ENCODE results near the gene SCAI.
"Not testable (repeated sequence)": the region's sequence is repeated elsewhere in the genome, so short reads cannot be mapped to it uniquely, and the experiment has no call there.

SCAI gene

GRCh38 chr9:125008599-125008998 is 134.7 kb downstream of the SCAI start:
- no peaks in the 10 kb centered on the region for H3K27me3 ChIP-seq (ENCODE audit: control insufficient read depth in 1 of 2, insufficient read depth in 2 of 2, low read length in 2 of 2)
- no peaks in the 10 kb centered on the region for H3K4me1 ChIP-seq (ENCODE audit: insufficient read depth, low read length)
- no peaks in the 10 kb centered on the region for H3K9me3 ChIP-seq (ENCODE audit: low read length)
- H3K9ac ChIP-seq (ENCODE audit: low read length), result no peak overlapping the region
- no peaks in the 10 kb centered on the region for H3K36me3 ChIP-seq (ENCODE audit: insufficient read depth, low read length)
- H3K27ac ChIP-seq (ENCODE audit: low read depth, low read length), result no peak overlapping the region
- no peak overlapping the region for H3K4me3 ChIP-seq (ENCODE audit: low read depth in 1 of 2, low read length in 2 of 2)

DNA sequence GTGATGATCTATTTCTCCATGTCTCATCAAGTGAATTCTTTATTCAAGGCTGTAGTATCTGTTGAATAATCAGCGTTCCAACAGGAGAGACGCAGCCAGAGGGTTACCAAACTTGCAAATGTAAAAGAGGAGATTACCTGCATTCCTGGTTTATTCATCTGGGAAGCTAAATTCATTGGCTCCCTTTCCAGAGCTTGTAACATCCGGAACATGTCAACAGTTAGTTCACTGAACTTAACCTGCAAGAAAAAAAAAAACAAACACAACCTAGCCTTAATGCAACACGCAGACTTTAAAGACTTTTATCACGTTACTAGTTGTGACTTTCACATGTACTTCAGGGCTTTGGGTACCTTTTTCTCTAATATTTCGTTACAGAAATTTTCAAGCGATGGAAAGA is 140.0 kb downstream of the SCAI start:
- Histone ChIP-seq H3K36me3 (ENCODE audit: insufficient read depth, low read length) (peaks cover 7% of the 10 kb centered on the region), H3K4me3 (ENCODE audit: low read depth in 1 of 2, low read length in 2 of 2) (no peak overlapping the region), H3K4me1 (ENCODE audit: insufficient read depth, low read length) (no peaks in the 10 kb centered on the region), H3K9me3 (ENCODE audit: low read length) (no peaks in the 10 kb centered on the region), H3K27me3 (ENCODE audit: control insufficient read depth in 1 of 2, insufficient read depth in 2 of 2, low read length in 2 of 2) (no peaks in the 10 kb centered on the region), H3K27ac (ENCODE audit: low read depth, low read length) (no peak overlapping the region), H3K9ac (ENCODE audit: low read length) (no peak overlapping the region)

DNA sequence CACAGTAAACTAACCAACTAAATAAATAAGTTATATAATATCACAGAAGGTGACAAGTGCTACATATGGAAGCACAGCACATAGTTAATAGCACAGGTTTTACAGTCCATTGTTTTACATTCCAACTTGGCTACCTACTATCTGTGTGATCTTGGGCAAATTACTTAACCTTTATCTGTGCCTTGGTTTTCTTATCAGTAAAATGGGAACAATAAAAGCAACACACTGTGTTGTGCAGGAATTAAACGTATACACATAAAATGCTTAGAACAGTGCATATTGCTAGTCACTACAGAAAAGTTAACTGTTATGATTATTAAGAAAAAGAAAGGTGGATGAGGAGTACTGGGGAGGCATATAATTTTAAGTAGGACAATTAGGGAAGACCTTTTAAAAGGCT is 159.6 kb downstream of the SCAI start:
- no peak overlapping the region for H3K9ac ChIP-seq (ENCODE audit: low read length)
- no peaks in the 10 kb centered on the region for H3K36me3 ChIP-seq (ENCODE audit: insufficient read depth, low read length)
- H3K4me1 ChIP-seq (ENCODE audit: insufficient read depth, low read length), result no peaks in the 10 kb centered on the region
- H3K27ac ChIP-seq (ENCODE audit: low read depth, low read length), result no peak overlapping the region
- no peaks in the 10 kb centered on the region for H3K27me3 ChIP-seq (ENCODE audit: control insufficient read depth in 1 of 2, insufficient read depth in 2 of 2, low read length in 2 of 2)
- H3K9me3 ChIP-seq (ENCODE audit: low read length), result no peaks in the 10 kb centered on the region
- H3K4me3 ChIP-seq (ENCODE audit: low read depth in 1 of 2, low read length in 2 of 2), result no peak overlapping the region

GRCh38 chr9:124980431-124980830 is 162.9 kb downstream of the SCAI start:
- no peak overlapping the region for H3K4me3 ChIP-seq (ENCODE audit: low read depth in 1 of 2, low read length in 2 of 2)
- H3K4me1 ChIP-seq (ENCODE audit: insufficient read depth, low read length), result no peaks in the 10 kb centered on the region
- no peaks in the 10 kb centered on the region for H3K27me3 ChIP-seq (ENCODE audit: control insufficient read depth in 1 of 2, insufficient read depth in 2 of 2, low read length in 2 of 2)
- H3K9ac ChIP-seq (ENCODE audit: low read length), result no peak overlapping the region
- no peak overlapping the region for H3K27ac ChIP-seq (ENCODE audit: low read depth, low read length)
- H3K36me3 ChIP-seq (ENCODE audit: insufficient read depth, low read length), result no peaks in the 10 kb centered on the region
- no peaks in the 10 kb centered on the region for H3K9me3 ChIP-seq (ENCODE audit: low read length)

- Histone ChIP-seq H3K4me3 (ENCODE audit: low read depth in 1 of 2, low read length in 2 of 2) (no peak overlapping the region), H3K9me3 (ENCODE audit: low read length) (no peaks in the 10 kb centered on the region), H3K4me1 (ENCODE audit: insufficient read depth, low read length) (no peaks in the 10 kb centered on the region), H3K27ac (ENCODE audit: low read depth, low read length) (no peak overlapping the region), H3K9ac (ENCODE audit: low read length) (no peak overlapping the region), H3K27me3 (ENCODE audit: control insufficient read depth in 1 of 2, insufficient read depth in 2 of 2, low read length in 2 of 2) (no peaks in the 10 kb centered on the region), H3K36me3 (ENCODE audit: insufficient read depth, low read length) (peaks cover 13% of the 10 kb centered on the region)
These were observed 168.2 kb downstream of the SCAI start for GRCh38 chr9:124975131-124975530.

DNA sequence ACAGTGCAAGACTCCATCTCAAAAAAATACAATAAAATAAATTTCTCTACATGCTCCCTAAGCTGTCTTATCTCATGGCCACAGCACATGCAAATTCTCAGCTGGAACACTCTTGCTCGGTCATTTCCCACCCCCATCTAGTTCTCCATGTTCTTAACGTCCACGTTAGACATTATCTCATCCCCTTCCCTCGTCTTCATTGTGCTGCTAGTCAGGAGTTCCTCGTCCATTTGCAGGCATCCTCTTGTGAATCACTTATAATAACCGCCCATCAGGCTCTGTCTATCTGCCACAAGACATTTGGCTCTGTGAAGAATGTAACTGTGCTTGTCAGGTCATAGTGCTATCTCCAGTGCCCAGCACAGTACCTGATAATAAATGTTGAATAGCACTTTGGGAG is 169.5 kb downstream of the SCAI start:
- Histone ChIP-seq H3K27me3 (ENCODE audit: control insufficient read depth in 1 of 2, insufficient read depth in 2 of 2, low read length in 2 of 2) (no peaks in the 10 kb centered on the region), H3K9me3 (ENCODE audit: low read length) (no peaks in the 10 kb centered on the region), H3K4me3 (ENCODE audit: low read depth in 1 of 2, low read length in 2 of 2) (no peak overlapping the region), H3K9ac (ENCODE audit: low read length) (no peak overlapping the region), H3K4me1 (ENCODE audit: insufficient read depth, low read length) (no peaks in the 10 kb centered on the region), H3K36me3 (ENCODE audit: insufficient read depth, low read length) (peaks cover 13% of the 10 kb centered on the region), H3K27ac (ENCODE audit: low read depth, low read length) (no peak overlapping the region)

DNA sequence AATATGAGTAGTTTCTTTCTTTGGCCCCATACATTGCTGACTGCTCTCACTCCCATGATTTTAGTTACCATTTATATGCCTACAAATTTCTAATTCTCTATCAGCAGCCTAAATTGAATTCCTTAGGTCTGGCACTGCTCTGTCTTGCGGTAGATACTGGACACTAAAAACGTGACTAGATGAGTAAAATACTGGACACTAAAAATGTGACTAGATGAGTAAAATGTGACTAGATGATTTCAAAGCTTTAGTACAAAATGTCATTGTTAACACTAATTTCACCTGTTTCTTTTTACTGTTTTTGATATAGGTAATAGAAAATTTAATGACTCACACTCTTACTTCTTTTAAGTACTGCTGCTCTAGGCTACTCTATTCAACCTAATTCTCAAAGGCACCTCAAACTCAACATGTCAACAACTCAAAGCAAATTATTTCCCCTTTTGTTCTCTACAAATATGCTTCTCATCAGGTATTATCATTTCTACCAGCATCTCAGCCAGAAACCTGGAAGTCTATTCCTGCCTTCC is 171.0 kb downstream of the SCAI start:
- Histone ChIP-seq H3K4me3 (ENCODE audit: low read depth in 1 of 2, low read length in 2 of 2) (no peak overlapping the region), H3K9me3 (ENCODE audit: low read length) (no peaks in the 10 kb centered on the region), H3K27ac (ENCODE audit: low read depth, low read length) (no peak overlapping the region), H3K9ac (ENCODE audit: low read length) (no peak overlapping the region), H3K4me1 (ENCODE audit: insufficient read depth, low read length) (no peaks in the 10 kb centered on the region), H3K36me3 (ENCODE audit: insufficient read depth, low read length) (peaks cover 13% of the 10 kb centered on the region), H3K27me3 (ENCODE audit: control insufficient read depth in 1 of 2, insufficient read depth in 2 of 2, low read length in 2 of 2) (no peaks in the 10 kb centered on the region)

DNA sequence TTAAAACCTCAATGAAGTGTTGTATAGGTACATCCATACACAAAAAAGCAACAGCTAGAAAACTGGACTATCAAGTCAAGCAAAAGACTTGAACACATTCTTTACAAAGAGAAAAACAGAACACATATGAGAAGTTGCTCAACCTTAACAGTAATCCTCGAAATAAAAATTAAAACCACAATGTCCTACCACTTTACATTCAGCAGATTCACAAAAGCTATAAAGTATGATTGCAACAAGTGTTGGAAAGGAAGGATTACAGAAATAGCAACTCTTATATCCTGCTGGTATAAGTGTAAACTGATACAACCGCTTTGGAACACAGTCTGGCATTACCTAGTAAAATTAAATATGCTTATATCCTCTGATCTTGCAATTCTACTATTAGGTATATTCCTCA is 173.9 kb downstream of the SCAI start:
- Histone ChIP-seq H3K4me1 (ENCODE audit: insufficient read depth, low read length) (no peaks in the 10 kb centered on the region), H3K27me3 (ENCODE audit: control insufficient read depth in 1 of 2, insufficient read depth in 2 of 2, low read length in 2 of 2) (no peaks in the 10 kb centered on the region), H3K9me3 (ENCODE audit: low read length) (no peaks in the 10 kb centered on the region), H3K4me3 (ENCODE audit: low read depth in 1 of 2, low read length in 2 of 2) (no peak overlapping the region), H3K36me3 (ENCODE audit: insufficient read depth, low read length) (peaks cover 13% of the 10 kb centered on the region), H3K9ac (ENCODE audit: low read length) (no peak overlapping the region), H3K27ac (ENCODE audit: low read depth, low read length) (no peak overlapping the region)

- peaks cover 7% of the 10 kb centered on the region for H3K36me3 ChIP-seq (ENCODE audit: insufficient read depth, low read length)
These were observed 175.1 kb downstream of the SCAI start for GRCh38 chr9:124968238-124968637.

DNA sequence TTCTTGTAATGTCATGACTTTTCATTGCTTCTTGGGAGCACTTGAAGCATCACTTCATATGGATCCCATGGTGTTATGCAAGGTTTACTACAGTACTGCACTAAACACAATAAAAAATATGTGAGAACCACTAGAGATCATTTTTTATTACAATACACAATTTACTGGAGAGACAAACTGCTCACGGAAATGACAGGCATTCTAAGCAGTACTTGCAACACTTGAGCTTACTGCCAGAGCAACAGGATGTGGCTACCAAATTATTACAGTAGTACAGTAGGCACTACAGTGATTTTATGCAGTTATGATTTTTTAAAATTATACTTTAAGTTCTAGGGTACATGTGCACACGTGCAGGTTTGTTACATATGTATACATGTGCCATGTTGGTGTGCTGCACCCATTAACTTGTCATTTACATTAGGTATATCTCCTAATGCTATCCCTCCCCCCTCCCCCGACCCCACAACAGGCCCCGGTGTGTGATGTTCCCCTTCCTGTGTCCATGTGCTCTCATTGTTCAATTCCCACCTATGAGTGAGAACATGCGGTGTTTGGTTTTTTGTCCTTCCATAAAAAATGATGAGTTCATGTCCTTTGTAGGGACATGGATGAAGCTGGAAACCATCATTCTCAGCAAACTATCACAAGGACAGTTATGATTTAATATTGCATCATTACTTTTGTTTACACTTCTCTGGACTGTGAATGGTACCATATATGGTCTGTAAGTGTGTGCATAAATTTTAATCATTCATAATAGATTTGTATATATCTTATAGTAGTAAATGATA is 177.4 kb downstream of the SCAI start:
- not testable (repeated sequence) for H3K4me1 ChIP-seq (ENCODE audit: insufficient read depth, low read length); H3K36me3 ChIP-seq (ENCODE audit: insufficient read depth, low read length); H3K4me3 ChIP-seq (ENCODE audit: low read depth in 1 of 2, low read length in 2 of 2); H3K27me3 ChIP-seq (ENCODE audit: control insufficient read depth in 1 of 2, insufficient read depth in 2 of 2, low read length in 2 of 2); H3K9ac ChIP-seq (ENCODE audit: low read length); H3K27ac ChIP-seq (ENCODE audit: low read depth, low read length); H3K9me3 ChIP-seq (ENCODE audit: low read length)

More at GRCh38 chr9:124968238-124968637, 175.1 kb downstream of the SCAI start:
- H3K4me1 ChIP-seq (ENCODE audit: insufficient read depth, low read length), result no peaks in the 10 kb centered on the region
- no peaks in the 10 kb centered on the region for H3K27me3 ChIP-seq (ENCODE audit: control insufficient read depth in 1 of 2, insufficient read depth in 2 of 2, low read length in 2 of 2)
- H3K27ac ChIP-seq (ENCODE audit: low read depth, low read length), result no peak overlapping the region
- no peaks in the 10 kb centered on the region for H3K9me3 ChIP-seq (ENCODE audit: low read length)
- no peak overlapping the region for H3K9ac ChIP-seq (ENCODE audit: low read length)
- no peak overlapping the region for H3K4me3 ChIP-seq (ENCODE audit: low read depth in 1 of 2, low read length in 2 of 2)

DNA sequence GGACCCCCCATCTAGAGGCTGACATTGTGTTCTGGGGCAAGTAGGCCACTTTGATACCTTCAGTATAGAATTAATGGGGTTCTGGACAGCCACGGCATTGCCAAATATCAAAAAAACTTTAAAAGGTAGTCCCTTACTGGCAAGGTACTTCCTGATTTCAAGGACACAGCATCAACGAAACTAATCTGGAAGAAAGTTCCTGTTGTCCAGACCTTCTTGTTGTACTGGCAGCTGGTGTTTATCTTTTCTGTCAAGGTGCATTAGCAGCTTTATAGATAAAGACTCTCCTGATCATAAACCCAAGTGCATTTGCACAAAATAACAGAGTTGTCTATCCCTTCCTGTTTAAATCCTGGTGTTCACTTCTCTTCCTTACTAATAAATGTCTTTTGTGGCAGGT is 178.7 kb downstream of the SCAI start:
- no peaks in the 10 kb centered on the region for H3K36me3 ChIP-seq (ENCODE audit: insufficient read depth, low read length)
- no peak overlapping the region for H3K4me3 ChIP-seq (ENCODE audit: low read depth in 1 of 2, low read length in 2 of 2)
- H3K9ac ChIP-seq (ENCODE audit: low read length), result no peak overlapping the region
- H3K9me3 ChIP-seq (ENCODE audit: low read length), result no peaks in the 10 kb centered on the region
- no peak overlapping the region for H3K27ac ChIP-seq (ENCODE audit: low read depth, low read length)
- H3K27me3 ChIP-seq (ENCODE audit: control insufficient read depth in 1 of 2, insufficient read depth in 2 of 2, low read length in 2 of 2), result no peaks in the 10 kb centered on the region
- no peaks in the 10 kb centered on the region for H3K4me1 ChIP-seq (ENCODE audit: insufficient read depth, low read length)

DNA sequence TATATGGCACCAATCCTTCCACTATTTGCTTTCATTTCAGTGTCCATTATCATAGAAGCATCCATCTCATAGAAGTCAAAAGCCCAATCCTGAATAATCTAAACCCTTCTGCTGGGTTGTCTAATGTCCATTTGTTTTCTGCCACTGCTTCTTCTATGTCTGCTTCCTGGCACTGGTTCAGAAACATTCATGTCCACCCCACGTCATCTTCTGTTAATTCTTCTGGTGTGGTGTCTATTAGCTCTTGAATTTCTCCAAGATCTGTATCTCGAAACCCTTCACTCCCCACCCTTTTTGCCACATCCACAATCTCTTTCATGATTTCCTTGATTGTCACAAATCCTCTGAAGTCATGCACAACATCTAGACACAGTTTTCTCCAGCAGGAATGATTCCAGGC is 179.3 kb downstream of the SCAI start:
- Histone ChIP-seq H3K27ac (ENCODE audit: low read depth, low read length) (no peak overlapping the region), H3K36me3 (ENCODE audit: insufficient read depth, low read length) (no peaks in the 10 kb centered on the region), H3K27me3 (ENCODE audit: control insufficient read depth in 1 of 2, insufficient read depth in 2 of 2, low read length in 2 of 2) (no peaks in the 10 kb centered on the region)

More for the DNA sequence above, 179.3 kb downstream of the SCAI start:
- Histone ChIP-seq H3K4me3 (ENCODE audit: low read depth in 1 of 2, low read length in 2 of 2) (no peak overlapping the region), H3K9ac (ENCODE audit: low read length) (no peak overlapping the region), H3K4me1 (ENCODE audit: insufficient read depth, low read length) (no peaks in the 10 kb centered on the region), H3K9me3 (ENCODE audit: low read length) (no peaks in the 10 kb centered on the region)
